DMS153 treated with DMSO at 0.1 percent for 48 hours (cell line): ENCODE data around the gene NOTCH1.

ENCODE experiments used
- DNase-seq: peaks from one replicate; lab custom pipeline; 2025; ENCODE audit not compliant: unreplicated experiment; lab: John Stamatoyannopoulos, UW

NOTCH1 gene

GRCh38 chr9:136545692-136545964 is 220 bp downstream of the NOTCH1 start:
- DNase-seq = no peak

- DNase-seq = no peak
Measured at GRCh38 chr9:136544964-136545691, 720 bp downstream of the NOTCH1 start.

DNA sequence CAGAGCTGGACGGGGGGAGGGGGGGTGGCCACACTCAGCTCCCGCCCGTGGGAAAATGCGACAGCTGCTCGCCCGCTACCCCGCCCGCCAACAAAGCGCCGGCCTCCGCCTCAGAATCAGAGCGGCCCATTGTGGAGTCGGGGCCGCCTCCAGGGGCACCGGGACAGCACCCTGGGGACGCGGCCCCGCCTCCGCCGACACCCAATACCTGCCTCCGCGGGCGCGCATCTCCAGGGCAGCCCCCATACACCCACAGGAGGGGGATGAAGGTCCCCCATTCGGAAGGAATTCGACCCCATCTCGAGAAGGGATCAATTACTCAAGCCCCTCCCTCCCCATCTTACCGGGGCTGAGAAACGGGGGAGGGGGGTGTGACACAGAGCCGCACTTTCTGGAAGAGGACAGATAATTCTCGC is 1.3 kb downstream of the NOTCH1 start:
- no peak for DNase-seq

- DNase-seq = no peak
Measured at GRCh38 chr9:136543830-136544547, 1.9 kb downstream of the NOTCH1 start.

GRCh38 chr9:136543280-136543679 is 2.6 kb downstream of the NOTCH1 start:
- no peak for DNase-seq

- DNase-seq = no peak
Measured at GRCh38 chr9:136542241-136543040, 3.4 kb downstream of the NOTCH1 start.

DNA sequence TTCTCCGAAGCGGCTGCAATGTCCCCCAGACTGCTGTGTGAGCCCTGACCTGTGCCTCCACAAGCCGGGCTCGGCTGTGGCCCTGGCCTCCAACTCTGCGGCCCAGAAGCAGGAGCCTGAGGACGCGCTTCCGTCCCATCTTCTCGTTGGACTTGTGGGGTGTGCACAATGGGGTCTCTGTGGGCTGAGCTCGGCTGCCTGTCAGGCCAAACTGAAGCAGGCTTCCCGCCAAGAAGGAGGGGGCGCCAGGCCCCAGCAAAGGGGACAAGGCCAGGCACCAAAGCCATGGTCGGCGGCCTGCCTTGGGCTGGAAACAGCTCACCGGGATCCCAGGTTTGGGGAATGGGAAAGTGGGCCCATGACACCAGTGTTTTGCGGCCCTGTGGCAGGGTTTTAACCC is 4.1 kb downstream of the NOTCH1 start:
- no peak for DNase-seq

- no peak for DNase-seq
Measured at GRCh38 chr9:136541179-136541578, 4.7 kb downstream of the NOTCH1 start.

DNA sequence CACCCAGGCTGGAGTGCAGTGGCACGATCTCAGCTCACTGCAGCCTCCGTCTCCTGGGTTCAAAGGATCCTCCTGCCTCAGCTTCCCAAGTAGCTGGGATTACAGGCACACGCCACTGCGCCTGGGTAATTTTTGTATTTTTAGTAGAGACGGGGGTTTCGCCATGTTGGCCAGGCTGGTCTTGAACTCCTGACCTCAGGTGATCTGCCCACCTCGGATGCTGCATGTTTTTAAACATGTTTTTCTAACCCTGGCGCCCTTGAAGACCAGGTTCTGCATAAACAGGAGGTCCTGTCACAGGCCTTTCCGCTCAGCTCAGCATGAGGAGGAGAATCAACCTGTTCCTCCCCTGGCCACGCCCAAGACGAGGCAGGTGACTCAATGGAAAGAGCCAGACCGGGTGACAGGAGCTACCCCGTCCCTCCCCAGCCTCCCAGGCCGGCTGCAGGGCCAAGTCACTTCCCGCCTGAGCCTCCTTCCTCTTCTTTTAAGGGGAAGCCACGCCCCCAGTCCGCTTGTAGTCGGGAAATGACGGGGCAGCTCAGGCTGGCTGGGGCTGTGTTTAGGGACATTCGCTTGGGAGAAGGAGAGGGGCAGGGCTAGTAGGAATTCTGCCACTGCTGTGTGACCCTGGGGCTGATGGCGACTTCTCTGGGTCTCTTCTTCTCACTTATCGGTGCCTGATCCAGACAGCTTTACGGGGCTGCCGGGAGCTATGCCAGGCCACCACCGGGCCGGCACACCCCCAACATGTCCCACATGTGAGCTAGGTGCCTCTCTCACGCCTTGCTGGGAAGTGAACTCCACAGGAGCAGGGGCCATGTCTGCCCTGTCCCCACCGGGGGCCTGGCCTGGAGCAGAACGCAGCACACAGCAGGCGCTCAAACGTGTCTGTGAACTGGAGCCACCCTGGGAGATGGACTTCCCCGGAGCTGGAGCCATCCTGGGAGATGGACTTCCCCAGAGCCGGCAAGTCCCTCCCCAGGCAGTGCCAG is 6.1 kb downstream of the NOTCH1 start:
- DNase-seq = no peak

DNA sequence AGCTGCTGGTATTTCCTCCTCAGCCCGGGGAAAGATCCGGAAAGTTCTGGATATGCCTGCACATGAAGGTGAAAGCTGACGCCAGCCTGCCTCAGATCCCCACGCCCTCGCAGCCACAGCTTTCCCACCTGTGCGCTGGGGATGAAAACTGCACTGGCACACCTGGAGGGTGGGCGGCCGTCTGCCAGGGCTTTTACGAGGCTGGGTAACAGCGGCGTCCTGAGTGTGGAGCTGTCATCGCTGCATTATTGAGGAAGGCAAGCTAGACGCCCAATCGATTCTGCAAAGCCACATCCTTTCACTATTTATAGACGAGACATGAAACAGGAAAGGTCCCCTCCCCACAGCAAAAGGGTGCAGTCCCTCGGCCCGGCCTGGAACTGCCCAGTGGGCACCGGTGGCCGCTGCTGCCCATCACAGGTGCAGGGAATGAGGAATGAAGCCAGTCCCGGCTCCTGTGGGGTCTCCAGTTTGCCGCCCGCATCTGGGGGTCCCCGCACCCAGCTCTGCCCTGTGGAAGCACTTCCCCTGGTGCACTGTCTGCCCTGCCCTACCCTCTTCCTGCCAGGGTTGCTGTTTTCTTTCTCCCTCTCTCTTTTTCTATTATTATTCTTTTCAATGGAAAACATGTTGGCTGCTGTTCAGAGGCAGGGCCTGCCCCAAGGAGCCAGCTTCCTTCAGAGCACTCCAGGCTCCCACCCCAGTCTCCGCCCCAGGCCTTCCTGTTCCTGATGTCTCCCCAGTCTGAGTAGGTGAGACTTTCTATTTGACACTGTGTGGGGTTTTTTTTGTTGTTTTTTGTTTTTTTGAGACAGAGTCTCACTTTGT is 7.0 kb downstream of the NOTCH1 start:
- peak; percentile 12 for DNase-seq

GRCh38 chr9:136537896-136538598 is 7.8 kb downstream of the NOTCH1 start:
- DNase-seq = no peak

- DNase-seq = no peak
Measured at GRCh38 chr9:136537411-136537810, 8.4 kb downstream of the NOTCH1 start.

- no peak for DNase-seq
Measured at GRCh38 chr9:136536721-136537241, 9.1 kb downstream of the NOTCH1 start.

- DNase-seq = no peak
Measured at GRCh38 chr9:136536051-136536720, 9.7 kb downstream of the NOTCH1 start.

DNA sequence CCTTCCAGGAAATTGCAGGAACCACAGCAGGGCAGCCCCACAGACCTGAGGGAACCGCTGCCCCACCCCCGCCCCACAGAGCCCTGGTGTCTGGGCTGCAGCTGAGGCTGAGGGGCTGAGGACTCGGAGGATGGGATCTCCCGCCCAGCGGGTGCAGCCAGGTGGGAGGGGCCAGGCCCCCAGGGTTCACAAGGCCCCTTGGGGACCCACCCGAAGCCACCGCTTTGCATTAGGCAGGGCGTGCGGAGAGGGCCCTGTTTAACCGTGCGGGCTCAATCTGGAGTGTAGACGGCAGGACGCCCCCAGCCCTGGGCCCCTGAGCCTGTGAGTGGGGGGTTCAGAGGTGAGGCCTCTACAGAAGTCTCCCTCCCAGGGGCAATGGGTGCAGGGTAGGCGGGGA is 10.8 kb downstream of the NOTCH1 start:
- no peak for DNase-seq

GRCh38 chr9:136534366-136534765 is 11.5 kb downstream of the NOTCH1 start:
- DNase-seq = no peak

DNA sequence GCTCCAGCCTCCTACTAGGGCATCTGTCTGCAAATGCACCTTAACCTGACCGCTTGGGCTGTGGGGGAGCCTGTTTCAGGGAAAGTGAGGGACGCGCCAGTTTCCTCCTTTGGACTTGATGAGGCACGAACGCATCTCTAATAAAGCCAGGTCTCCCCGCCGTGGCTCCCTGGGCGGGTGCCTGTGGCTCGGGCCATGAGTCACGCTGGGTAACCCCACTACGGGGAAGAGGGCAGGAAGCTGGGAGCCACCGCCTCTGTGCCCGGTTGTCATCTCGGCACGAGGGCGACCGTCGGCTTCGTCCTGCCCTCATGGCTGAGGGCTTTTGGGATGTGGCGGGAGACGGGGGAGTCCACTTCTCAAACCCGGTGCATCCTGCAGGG is 12.1 kb downstream of the NOTCH1 start:
- DNase-seq = no peak
